ENCODE data around the gene ANKS3. TPM values are rescaled to one million over a fixed set of nuclear protein-coding genes. Genes with fewer than 3 reads are reported as not detected.
A peak's percentile ranks its signal among the peaks of the same experiment; 100 is the strongest.

Gene ANKS3
- polyA plus RNA-seq, 1 of the 3 experiments (the other 2 are of a cell fraction) = 42.2 TPM

GRCh38 chr16:4698321-4699045 is 35.6 kb downstream of the ANKS3 start:
- ChIA-PET POLR2A (interaction anchor here (0.6 to 1.1 kb wide), 2 partner anchors 123 to 137 kb away, joined by 3 to 4 read pairs; no protein-coding TSS in a partner anchor), CTCF (no interaction called here)
- Histone ChIP-seq H3K79me2 (ENCODE audit: insufficient read depth) (peaks cover 11% of the 10 kb centered on the region), H3K27ac (ENCODE audit: low read depth in 2 of 2, low read length in 1 of 2) (no peak overlapping the region), H4K20me1 (ENCODE audit: insufficient read depth) (no peaks in the 10 kb centered on the region), H3K4me1 (ENCODE audit: control insufficient read depth in 1 of 2, insufficient read depth in 2 of 2, low read depth in 1 of 2, low read length in 1 of 2) (peaks cover 0 to 14% of the 10 kb centered on the region in 2 experiments; a peak in 1 of 4 replicates), H3K9me3 (no peaks in the 10 kb centered on the region), H3F3A (replicated peaks; ENCODE audit: insufficient read depth) (peaks cover 13% of the 10 kb centered on the region), H3K9ac (no peak overlapping the region), H3K27me3 (ENCODE audit: insufficient read depth) (no peaks in the 10 kb centered on the region), H3K4me2 (no peak overlapping the region), H2AFZ (ENCODE audit: low read depth) (no peak overlapping the region), H3K4me3 (ENCODE audit: low read depth in 2 of 2, low read length in 1 of 2) (no peak overlapping the region), H3K9me2 (no peaks in the 10 kb centered on the region), H3K36me3 (replicated peaks in 1 of 2; ENCODE audit: control insufficient read depth in 1 of 2, insufficient read depth in 2 of 2, low read length in 1 of 2) (peaks cover 13 to 76% of the 10 kb centered on the region in 2 experiments)
- DNase-seq = peak; percentile 32
- 96% methylated on average over 20 of the region's 36 CpGs for WGBS (ENCODE audit: low lambda C conversion rate)
- TF ChIP-seq YY1 (IDR thresholded peaks at IDR 0.05; ENCODE audit: low read depth) = no peak
- TF ChIP-seq NRF1 (IDR thresholded peaks at IDR 0.05; ENCODE audit: low read depth, low read length) = no peak
- TF ChIP-seq TEAD4 (IDR thresholded peaks at IDR 0.05; ENCODE audit: borderline replicate concordance, insufficient read depth) = no peak
- TF ChIP-seq ZBTB33 (IDR thresholded peaks at IDR 0.05; ENCODE audit: borderline replicate concordance, low read depth) = no peak
- no peak for TF ChIP-seq CHD2 (IDR thresholded peaks at IDR 0.05; ENCODE audit: low read length, partially characterized antibody)
- TF ChIP-seq JUND (IDR thresholded peaks at IDR 0.05) = no peak
- TF ChIP-seq PBX3 (IDR thresholded peaks at IDR 0.05) = no peak
- no peak for TF ChIP-seq FOXM1 (IDR thresholded peaks at IDR 0.05; ENCODE audit: low read depth)
- TF ChIP-seq RFX5 (IDR thresholded peaks at IDR 0.05; ENCODE audit: low read length) = no peak
- no peak for TF ChIP-seq MAX (IDR thresholded peaks at IDR 0.05; ENCODE audit: low read depth)
- TF ChIP-seq USF1 (IDR thresholded peaks at IDR 0.05; ENCODE audit: borderline replicate concordance, low read depth) = no peak
- TF ChIP-seq SIN3A (IDR thresholded peaks at IDR 0.05; ENCODE audit: borderline replicate concordance, low read depth, low read length) = no peak
- no peak for TF ChIP-seq NFIC (IDR thresholded peaks at IDR 0.05; ENCODE audit: borderline replicate concordance)
- TF ChIP-seq MXI1 (IDR thresholded peaks at IDR 0.05; ENCODE audit: low read depth, low read length) = no peak
- TF ChIP-seq EP300 (IDR thresholded peaks at IDR 0.05; ENCODE audit: borderline replicate concordance in 1 of 2, low read depth in 1 of 2, low read length in 1 of 2) = no peak
- no peak for TF ChIP-seq TAF1 (IDR thresholded peaks at IDR 0.05; ENCODE audit: borderline replicate concordance, low read depth, low read length)
- no peak for TF ChIP-seq USF2 (IDR thresholded peaks at IDR 0.05; ENCODE audit: borderline replicate concordance, low read depth, low read length)
- TF ChIP-seq REST (IDR thresholded peaks at IDR 0.05; ENCODE audit: low read depth, low read length) = no peak
